HG02642 (cell line): ENCODE results near the gene RNF217.
"Not testable (repeated sequence)": the region's sequence is repeated elsewhere in the genome, so short reads cannot be mapped to it uniquely, and the experiment has no call there.

Source experiments
- ATAC-seq: cut with Tn5 transposase; IDR thresholded peaks from one replicate; pipeline ENCODE4 v1.9.1; 2021; ENCODE audit warnings: mild to moderate bottlenecking; ENCODE audit not compliant: unreplicated experiment, poor library complexity

Gene RNF217

DNA sequence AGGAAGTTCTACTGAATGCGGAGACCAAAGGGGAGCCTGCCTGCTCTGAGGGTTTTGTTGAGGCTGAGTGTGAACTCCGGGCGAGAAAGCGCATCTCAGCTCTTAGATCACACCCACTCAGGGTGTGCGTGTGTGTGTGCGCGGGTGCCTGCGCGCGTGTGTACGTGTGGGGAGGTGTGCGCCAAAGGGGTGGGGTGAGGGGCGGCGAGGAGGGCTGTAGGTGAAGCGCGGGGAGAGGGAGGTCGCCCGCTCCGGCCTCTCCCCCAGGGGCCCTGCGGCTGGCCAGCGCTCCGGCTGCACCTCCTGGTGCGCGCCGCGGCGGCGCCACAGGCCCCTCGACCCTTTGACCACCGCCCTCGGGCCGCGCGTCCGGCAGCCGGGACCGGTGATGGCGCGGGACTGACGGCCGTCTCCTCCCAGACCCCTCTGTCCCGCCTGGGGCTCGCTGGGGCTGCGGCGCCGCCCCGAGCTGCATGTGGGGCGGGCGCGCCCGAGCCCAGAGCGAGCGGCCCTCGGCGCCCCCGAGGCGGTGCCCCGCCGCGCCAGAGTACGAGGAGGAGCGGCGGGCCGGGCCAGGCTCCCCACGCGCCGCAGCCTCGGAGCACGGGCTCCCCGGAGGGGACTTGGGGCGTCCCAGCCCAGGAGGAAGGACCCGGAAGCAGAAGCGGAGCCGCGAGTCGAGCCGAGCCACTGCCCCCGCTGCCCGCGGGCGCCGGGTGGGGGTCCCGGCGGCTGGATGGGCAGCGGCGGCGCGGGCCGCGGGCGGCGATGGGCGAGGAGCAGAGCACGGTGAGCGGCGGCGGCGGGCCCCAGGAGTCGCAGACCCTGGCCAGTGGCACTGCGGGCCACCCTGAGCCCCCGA, at the start of gene RNF217:
Gene RNF217, plus strand, starts transcription at position 661 of the 862 bp plus-strand sequence. Its CDS starts 108 bp downstream, at position 769.
- no peak for ATAC-seq

DNA sequence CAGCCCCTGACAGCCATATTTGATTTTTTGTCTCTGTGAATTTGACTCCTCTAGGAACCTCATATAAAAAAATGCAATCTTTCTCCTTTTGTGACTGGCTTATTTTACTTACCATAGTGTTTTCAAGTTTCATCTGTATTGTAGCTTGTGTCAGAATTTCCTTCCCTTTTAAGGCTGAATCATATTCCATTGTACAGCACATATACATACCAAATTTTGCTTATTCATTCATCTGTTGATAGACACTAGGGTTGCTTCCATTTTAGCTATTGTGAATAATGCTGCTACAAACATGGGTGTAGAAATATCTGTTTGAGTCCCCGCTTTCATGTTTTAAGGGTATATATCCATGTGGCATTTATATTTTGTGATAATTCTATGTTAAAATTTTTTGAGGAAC, 49.2 kb upstream of the RNF217 start:
- ATAC-seq: no peak

- ATAC-seq: no peak
Measured at GRCh38 chr6:124917769-124918168, 44.5 kb upstream of the RNF217 start.

- ATAC-seq: not testable (repeated sequence)
Measured at GRCh38 chr6:124919703-124920102, 42.5 kb upstream of the RNF217 start.

GRCh38 chr6:124924333-124924759, 37.9 kb upstream of the RNF217 start:
- no peak for ATAC-seq

DNA sequence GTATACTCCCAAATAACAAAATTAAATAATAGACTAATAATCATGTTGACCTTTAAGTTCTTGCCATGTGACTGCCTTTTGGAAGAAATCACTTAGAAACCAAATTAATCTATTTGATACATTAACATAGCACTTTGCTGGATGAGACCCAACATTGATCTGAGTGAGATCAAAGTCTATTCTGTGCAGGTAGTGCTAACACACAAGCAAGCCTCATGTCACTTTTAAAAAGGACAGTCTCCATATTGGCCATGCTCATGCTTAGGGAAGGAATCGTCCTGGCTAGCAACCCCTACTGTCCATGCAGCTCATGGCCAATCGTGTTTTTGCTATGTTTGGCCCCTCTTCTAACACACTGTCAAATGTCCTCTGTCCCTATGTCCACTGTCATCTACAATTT, 35.8 kb upstream of the RNF217 start:
- ATAC-seq: no peak

DNA sequence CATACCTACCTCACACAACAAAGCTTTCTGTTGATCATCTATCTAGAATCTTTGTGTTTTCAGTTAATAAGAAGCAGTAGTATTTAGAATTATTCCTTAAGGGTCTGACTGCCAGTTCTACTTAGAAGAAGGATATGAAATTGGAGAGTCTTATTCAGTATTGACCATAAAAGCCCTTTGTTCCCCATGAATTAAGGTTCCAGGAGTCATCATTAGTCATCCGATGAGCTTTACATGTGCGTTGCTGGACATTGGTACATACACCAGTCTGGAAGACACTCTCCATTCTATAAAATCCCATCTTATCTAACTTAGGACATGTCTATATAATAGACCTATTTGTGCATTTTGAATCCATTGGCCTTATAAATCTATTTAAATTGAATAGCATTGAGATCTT, 34.4 kb upstream of the RNF217 start:
- no peak for ATAC-seq

- no peak for ATAC-seq
Measured at GRCh38 chr6:124928851-124929250, 33.4 kb upstream of the RNF217 start.

- no peak for ATAC-seq
Measured at GRCh38 chr6:124937645-124938044, 24.6 kb upstream of the RNF217 start.

GRCh38 chr6:124941259-124941658, 21.0 kb upstream of the RNF217 start:
- ATAC-seq: no peak

- no peak for ATAC-seq
Measured at GRCh38 chr6:124943658-124944057, 18.6 kb upstream of the RNF217 start.

DNA sequence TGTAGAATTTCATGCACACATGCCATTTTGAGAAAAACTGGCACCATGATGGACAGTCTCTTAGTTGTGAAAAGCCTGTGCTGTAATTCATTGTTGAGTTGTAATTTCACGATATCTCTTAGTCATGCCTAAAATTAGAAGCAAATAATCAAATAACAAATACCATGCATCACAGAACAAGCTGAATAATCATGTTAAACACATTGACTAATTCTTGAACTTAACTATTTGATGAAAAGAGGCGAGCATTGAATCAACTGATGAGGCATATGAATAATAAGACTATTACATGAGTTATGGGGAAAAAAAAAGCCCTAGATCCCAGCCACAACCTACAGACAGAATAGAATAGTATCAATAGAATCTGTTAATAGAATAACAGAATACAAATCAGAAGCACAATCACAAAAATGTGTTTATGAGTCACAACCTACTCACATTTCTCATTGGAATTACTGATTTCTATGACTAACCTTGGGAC, 14.2 kb upstream of the RNF217 start:
- ATAC-seq: no peak

- ATAC-seq: no peak
Measured at GRCh38 chr6:124949706-124950105, 12.5 kb upstream of the RNF217 start.

- no peak for ATAC-seq
Measured at GRCh38 chr6:124953808-124954207, 8.4 kb upstream of the RNF217 start.

- no peak for ATAC-seq
Measured at GRCh38 chr6:124955108-124955856, 7.0 kb upstream of the RNF217 start.

- ATAC-seq: no peak
Measured at GRCh38 chr6:124956018-124956417, 6.2 kb upstream of the RNF217 start.

- no peak for ATAC-seq
Measured at GRCh38 chr6:124958149-124958548, 4.1 kb upstream of the RNF217 start.

DNA sequence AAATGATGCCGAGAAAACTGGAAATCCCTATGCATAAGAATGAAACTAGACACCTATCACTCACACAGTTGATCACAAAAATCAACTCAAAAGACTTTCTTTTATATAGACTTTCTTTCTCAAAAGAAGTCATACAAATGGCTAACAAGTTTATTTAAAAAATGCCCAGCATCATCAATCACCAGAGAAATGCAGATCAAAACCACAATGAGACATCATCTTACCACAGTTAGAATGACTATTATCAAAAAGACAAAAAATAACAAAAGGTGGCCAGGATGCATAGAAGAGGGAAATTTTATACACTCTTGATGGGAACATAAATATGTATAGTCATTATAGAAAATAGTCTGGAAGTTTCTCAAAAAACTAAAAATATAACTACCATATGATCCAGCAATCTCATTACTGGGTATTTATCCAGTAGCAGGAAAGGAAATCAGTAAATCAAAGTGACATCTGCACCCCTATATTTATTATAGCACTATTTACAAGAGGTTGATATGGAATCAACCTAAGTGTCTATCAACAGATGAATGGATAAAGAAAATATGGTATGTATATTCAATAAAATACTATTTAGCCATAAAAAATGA, 3.4 kb upstream of the RNF217 start:
- ATAC-seq: no peak

DNA sequence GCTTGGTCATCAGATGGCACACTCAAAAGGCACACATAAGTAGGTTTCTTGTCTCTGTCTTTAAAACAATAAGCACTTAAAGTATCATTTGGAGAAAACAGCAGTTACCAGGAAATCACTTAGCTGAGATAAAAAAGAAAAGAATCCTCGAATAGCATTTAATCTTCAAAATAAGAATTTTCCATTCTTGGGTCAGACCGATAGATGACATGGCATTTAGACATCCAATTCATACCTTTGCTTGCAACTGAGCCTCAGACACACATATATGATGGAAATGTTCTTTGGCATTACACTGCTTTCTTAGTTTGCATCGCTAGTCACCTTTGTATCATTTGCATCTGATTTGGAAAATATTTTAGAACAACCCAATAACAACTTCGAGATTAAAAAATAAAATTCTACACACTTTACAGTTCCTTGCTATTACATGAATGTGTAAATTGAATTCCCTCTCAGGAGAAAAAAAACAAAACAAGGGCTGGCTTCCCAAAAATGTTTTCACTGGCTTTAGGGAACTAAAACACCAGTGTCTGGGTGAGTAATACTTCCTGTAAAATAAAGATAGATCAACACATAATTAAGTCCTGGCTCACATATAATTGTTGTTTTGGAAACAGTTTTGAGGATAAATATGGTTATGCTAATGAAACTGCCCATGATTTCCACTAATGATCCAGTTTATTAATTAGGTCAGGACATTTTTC, 1.3 kb upstream of the RNF217 start:
- no peak for ATAC-seq

GRCh38 chr6:124961464-124961776, 817 bp upstream of the RNF217 start:
- ATAC-seq: no peak
